CD14-positive monocyte (primary cell): Measurements from ENCODE around the gene SLC25A1. TPM values are rescaled to one million over a fixed set of nuclear protein-coding genes. Genes with fewer than 3 reads are reported as not detected.

Experiments used
- DNase-seq, 3 donors: peaks; one replicate each; pipeline ENCODE4 v3.0.0-alpha.2; 2011 to 2022
- H2AFZ ChIP-seq: 2 replicates; pipeline ENCODE4 v1.6.0; 2012; ENCODE audit warnings: mild to moderate bottlenecking, low read depth, low read length, inconsistent platforms; ENCODE audit not compliant: insufficient read depth, poor library complexity, severe bottlenecking
- H3K27ac ChIP-seq, 2 donors: 1 replicate in 1 of 2; 2 replicates in 1 of 2; pipeline ENCODE4 v1.5.1; 2012 to 2013; ENCODE audit warnings: low read length in 2 of 2, control low read depth in 1 of 2, inconsistent platforms in 1 of 2, low read depth in 1 of 2, mild to moderate bottlenecking in 1 of 2
- H3K27me3 ChIP-seq, 2 donors: one replicate each; pipeline versions ENCODE4 v1.6.0 to v1.6.1; 2011 to 2013; ENCODE audit warnings: low read length in 2 of 2; ENCODE audit not compliant: control insufficient read depth in 2 of 2, insufficient read depth in 2 of 2
- H3K36me3 ChIP-seq, 2 donors: replicated peaks in 1 of 2; 1 replicate in 1 of 2; 2 replicates in 1 of 2; pipeline versions ENCODE4 v1.5.1 to v1.6.1; 2012 to 2013; ENCODE audit warnings: low read length in 2 of 2, control low read depth in 1 of 2, inconsistent platforms in 1 of 2, mild to moderate bottlenecking in 1 of 2; ENCODE audit not compliant: insufficient read depth in 2 of 2, control insufficient read depth in 1 of 2
- H3K4me1 ChIP-seq, 2 donors: 1 replicate in 1 of 2; 2 replicates in 1 of 2; pipeline versions ENCODE4 v1.5.1 to v1.6.1; 2012 to 2013; ENCODE audit warnings: low read length in 2 of 2, control low read depth in 1 of 2, inconsistent platforms in 1 of 2, mild to moderate bottlenecking in 1 of 2, moderate library complexity in 1 of 2; ENCODE audit not compliant: insufficient read depth in 2 of 2, control insufficient read depth in 1 of 2
- H3K4me2 ChIP-seq: replicated peaks from 2 replicates; pipeline ENCODE3; 2012; ENCODE audit warnings: low read length, moderate library complexity, mild to moderate bottlenecking; ENCODE audit not compliant: poor library complexity, severe bottlenecking; ENCODE audit errors: extremely low read depth
- H3K4me3 ChIP-seq, 3 experiments: fragments of 200-600 bp in 1 of 3; sonication (generic) in 1 of 3; replicated peaks in 1 of 3; 1 replicate in 2 of 3; 2 replicates in 1 of 3; pipeline ENCODE4 v1.5.1; 2011 to 2013; ENCODE audit warnings: low read length in 3 of 3, mild to moderate bottlenecking in 3 of 3, control low read depth in 2 of 3, low read depth in 2 of 3, inconsistent platforms in 1 of 3, moderate library complexity in 1 of 3
- H3K79me2 ChIP-seq: 2 replicates; pipeline ENCODE4 v1.6.0; 2012; ENCODE audit warnings: mild to moderate bottlenecking, control low read depth, inconsistent platforms, low read length, moderate library complexity; ENCODE audit not compliant: insufficient read depth
- H3K9ac ChIP-seq: 2 replicates; pipeline ENCODE4 v1.6.0; 2017; ENCODE audit warnings: low read length, mild to moderate bottlenecking; ENCODE audit not compliant: insufficient read depth, poor library complexity, severe bottlenecking
- H3K9me3 ChIP-seq, 2 donors: replicated peaks in 1 of 2; 1 replicate in 1 of 2; 2 replicates in 1 of 2; pipeline versions ENCODE4 v1.5.1 to v1.6.1; 2012 to 2013; ENCODE audit warnings: low read length in 2 of 2, control low read depth in 1 of 2; ENCODE audit not compliant: control insufficient read depth in 1 of 2, insufficient read depth in 1 of 2
- H4K20me1 ChIP-seq: 2 replicates; pipeline ENCODE4 v1.6.0; 2012; ENCODE audit warnings: mild to moderate bottlenecking, low read length, control low read depth, moderate library complexity; ENCODE audit not compliant: insufficient read depth
- H3K27ac Mint-ChIP-seq, 7 donors: one replicate each; pipeline ENCODE4 v1.8.0; 2020; ENCODE audit warnings: mild to moderate bottlenecking in 7 of 7, mixed read lengths in 7 of 7, moderate library complexity in 6 of 7, inconsistent platforms in 2 of 7
- H3K27me3 Mint-ChIP-seq, 3 donors: one replicate each; pipeline ENCODE4 v1.8.0; 2021 to 2022; ENCODE audit warnings: low read depth in 3 of 3, mild to moderate bottlenecking in 3 of 3, mixed read lengths in 3 of 3, moderate library complexity in 3 of 3, inconsistent platforms in 1 of 3
- H3K36me3 Mint-ChIP-seq, 2 donors: one replicate each; pipeline ENCODE4 v1.8.0; 2020; ENCODE audit warnings: mixed read lengths in 2 of 2, inconsistent platforms in 1 of 2, mild to moderate bottlenecking in 1 of 2
- H3K4me1 Mint-ChIP-seq: one replicate; pipeline ENCODE4 v1.8.0; 2020; ENCODE audit warnings: mild to moderate bottlenecking, mixed read lengths
- H3K4me3 Mint-ChIP-seq, 2 donors: one replicate each; pipeline ENCODE4 v1.8.0; 2020; ENCODE audit warnings: mild to moderate bottlenecking in 2 of 2, mixed read lengths in 2 of 2, moderate library complexity in 1 of 2
- H3K9me3 Mint-ChIP-seq, 7 donors: one replicate each; pipeline ENCODE4 v1.8.0; 2020 to 2022; ENCODE audit warnings: mixed read lengths in 7 of 7, mild to moderate bottlenecking in 6 of 7, moderate library complexity in 6 of 7, inconsistent platforms in 2 of 7
- WGBS: methylation state at CpG from one replicate; pipeline ENCODE4 v1.1.5; 2013; ENCODE audit warnings: missing lambda C conversion rate; ENCODE audit not compliant: insufficient coverage; 5-methylcytosine and 5-hydroxymethylcytosine counted together
- intact Hi-C, 2 donors: fragments of 100-400 bp; cut with micrococcal nuclease; formaldehyde crosslinking; loops; one replicate each; pipeline versions ENCODE4 v1.15.0 to v1.15.1; 2023
- polyA plus RNA-seq, 3 donors: library from polyadenylated mRNA; depleted of rRNA in 1 of 3; unstranded in 2 of 3; stranded (reverse) in 1 of 3; fragments of 300-500 nt in 2 of 3; fragments of >200 nt in 1 of 3; fragmentation: Illumina TruSeq in 2 of 3; gene quantifications; 1 replicate in 2 of 3; 2 replicates in 1 of 3; pipeline ENCODE4 v1.2.3, GENCODE V29; 2012 to 2021
- TF ChIP-seq, protein P1 (sequence below): fragments of 200-600 bp; IDR thresholded peaks from one replicate; pipeline ENCODE4 v1.8.0; 2022; ENCODE audit warnings: antibody characterized with exemption, mild to moderate bottlenecking

The SLC25A1 gene
- polyA plus RNA-seq, 3 donors = 15.2 to 37.4 (median 35.1) TPM

DNA sequence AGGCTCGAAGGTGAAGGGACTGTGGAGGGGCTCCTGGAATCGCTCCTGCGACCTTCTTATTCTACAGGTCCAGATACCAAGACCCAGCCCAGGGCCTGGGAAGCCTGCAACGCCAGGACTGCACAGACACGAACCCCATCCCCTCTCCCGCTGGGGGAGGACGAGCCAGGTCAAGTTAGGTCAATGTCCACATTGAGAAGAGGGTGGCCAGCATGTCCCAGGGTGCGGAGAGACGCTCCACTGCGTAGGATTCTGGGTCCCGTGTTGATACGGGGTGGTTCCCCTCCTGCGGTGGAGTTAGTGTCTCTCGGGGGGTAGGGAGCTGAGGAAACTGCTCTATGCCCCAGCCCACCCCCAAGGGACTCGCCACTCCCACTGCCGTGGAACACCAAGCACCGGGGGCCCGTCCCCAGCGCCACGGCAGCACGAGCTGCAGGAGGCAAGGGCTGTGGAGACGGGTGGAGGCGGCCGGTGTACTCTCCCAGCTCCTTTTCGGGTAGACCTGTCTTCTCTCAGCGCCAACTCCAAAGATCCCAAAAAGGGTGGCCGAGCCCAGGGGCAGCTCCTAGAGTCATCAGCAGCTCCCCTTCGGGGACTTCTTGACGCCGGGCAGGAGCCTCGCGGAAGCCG, 30.0 kb downstream of the SLC25A1 start:
- Mint-ChIP-seq H3K9me3 (peaks cover 0 to 16% (median 13%) of the 10 kb centered on the region in 7 donors), H3K36me3 (peaks cover 0 to 10% of the 10 kb centered on the region in 2 donors), H3K27ac (peak overlapping the region in 1 of 7 donors; percentile 78), H3K4me1 (peaks cover 12% of the 10 kb centered on the region), H3K27me3 (peaks cover 62 to 66% (median 64%) of the 10 kb centered on the region in 3 donors), H3K4me3 (peak overlapping the region in 1 of 2 donors; percentile 77)
- Histone ChIP-seq H4K20me1 (no peaks in the 10 kb centered on the region), H3K4me3 (no peak overlapping the region), H3K4me2 (peak overlapping the region; percentile 61), H3K36me3 (no peaks in the 10 kb centered on the region), H3K9me3 (peaks cover 10 to 13% of the 10 kb centered on the region in 2 donors), H2AFZ (peak overlapping the region; percentile 46), H3K79me2 (peaks cover 10% of the 10 kb centered on the region), H3K27ac (no peak overlapping the region), H3K9ac (no peak overlapping the region), H3K4me1 (peaks cover 14 to 18% of the 10 kb centered on the region in 2 donors), H3K27me3 (peaks cover 33 to 58% of the 10 kb centered on the region in 2 donors)
- WGBS = 41% methylated on average over 23 of the region's 33 CpGs
- DNase-seq = no peak
- intact Hi-C loops = no loop called here
- TF ChIP-seq, protein P1, sequence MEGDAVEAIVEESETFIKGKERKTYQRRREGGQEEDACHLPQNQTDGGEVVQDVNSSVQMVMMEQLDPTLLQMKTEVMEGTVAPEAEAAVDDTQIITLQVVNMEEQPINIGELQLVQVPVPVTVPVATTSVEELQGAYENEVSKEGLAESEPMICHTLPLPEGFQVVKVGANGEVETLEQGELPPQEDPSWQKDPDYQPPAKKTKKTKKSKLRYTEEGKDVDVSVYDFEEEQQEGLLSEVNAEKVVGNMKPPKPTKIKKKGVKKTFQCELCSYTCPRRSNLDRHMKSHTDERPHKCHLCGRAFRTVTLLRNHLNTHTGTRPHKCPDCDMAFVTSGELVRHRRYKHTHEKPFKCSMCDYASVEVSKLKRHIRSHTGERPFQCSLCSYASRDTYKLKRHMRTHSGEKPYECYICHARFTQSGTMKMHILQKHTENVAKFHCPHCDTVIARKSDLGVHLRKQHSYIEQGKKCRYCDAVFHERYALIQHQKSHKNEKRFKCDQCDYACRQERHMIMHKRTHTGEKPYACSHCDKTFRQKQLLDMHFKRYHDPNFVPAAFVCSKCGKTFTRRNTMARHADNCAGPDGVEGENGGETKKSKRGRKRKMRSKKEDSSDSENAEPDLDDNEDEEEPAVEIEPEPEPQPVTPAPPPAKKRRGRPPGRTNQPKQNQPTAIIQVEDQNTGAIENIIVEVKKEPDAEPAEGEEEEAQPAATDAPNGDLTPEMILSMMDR = no peak

DNA sequence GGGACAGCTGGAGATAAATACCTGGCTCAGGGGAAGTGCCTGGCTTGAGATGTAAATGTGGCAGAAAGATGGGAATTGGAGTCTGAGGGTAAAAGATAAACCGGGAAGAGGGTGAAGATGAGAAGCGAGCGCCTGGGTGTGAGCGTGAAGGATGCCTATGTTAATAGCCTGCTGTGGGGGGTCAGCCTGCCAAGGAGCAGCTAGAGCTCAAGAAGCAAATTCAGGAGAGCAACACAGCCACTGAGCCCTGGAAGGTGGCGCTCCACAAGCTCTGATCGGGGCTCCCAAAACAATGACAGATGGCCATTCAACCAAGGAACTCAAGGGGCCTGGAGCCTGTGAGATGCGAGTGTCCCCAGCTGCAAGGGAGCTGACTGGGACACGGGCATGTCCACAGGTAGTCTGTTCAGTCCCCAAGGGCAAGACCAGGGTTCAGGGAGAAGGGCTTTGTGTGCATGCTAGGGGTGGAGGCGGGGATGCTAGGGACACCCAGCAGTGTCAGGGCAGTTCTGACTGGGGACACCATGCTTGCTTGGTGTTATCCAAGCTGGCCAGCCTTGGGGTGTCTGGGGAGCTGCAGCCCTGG, 31.2 kb downstream of the SLC25A1 start:
- Mint-ChIP-seq H3K36me3 (peaks cover 6 to 10% of the 10 kb centered on the region in 2 donors), H3K4me1 (peaks cover 15% of the 10 kb centered on the region), H3K9me3 (peaks cover 0 to 14% (median 10%) of the 10 kb centered on the region in 7 donors), H3K4me3 (peak overlapping the region in 1 of 2 donors; percentile 77), H3K27ac (peak overlapping the region in 2 of 7 donors; percentile 9 to 17), H3K27me3 (peaks cover 50 to 54% (median 52%) of the 10 kb centered on the region in 3 donors)
- TF ChIP-seq, protein P1 = no peak
- H3K79me2 ChIP-seq = peaks cover 16% of the 10 kb centered on the region
- 56% methylated on average over 9 of the region's 9 CpGs for WGBS
- no peak overlapping the region for H3K4me3 ChIP-seq
- no peak overlapping the region for H3K4me2 ChIP-seq
- no peak for DNase-seq
- H4K20me1 ChIP-seq = no peaks in the 10 kb centered on the region
- peaks cover 16 to 21% of the 10 kb centered on the region in 2 donors for H3K4me1 ChIP-seq
- H3K27me3 ChIP-seq = peaks cover 33 to 47% of the 10 kb centered on the region in 2 donors
- intact Hi-C loops = no loop called here
- H3K9me3 ChIP-seq = peaks cover 10 to 13% of the 10 kb centered on the region in 2 donors
- peaks cover 3 to 4% of the 10 kb centered on the region in 2 donors for H3K36me3 ChIP-seq
- no peak overlapping the region for H3K27ac ChIP-seq
- no peak overlapping the region for H3K9ac ChIP-seq
- no peak overlapping the region for H2AFZ ChIP-seq
